ENCODE results near the gene THRB.

THRB gene

DNA sequence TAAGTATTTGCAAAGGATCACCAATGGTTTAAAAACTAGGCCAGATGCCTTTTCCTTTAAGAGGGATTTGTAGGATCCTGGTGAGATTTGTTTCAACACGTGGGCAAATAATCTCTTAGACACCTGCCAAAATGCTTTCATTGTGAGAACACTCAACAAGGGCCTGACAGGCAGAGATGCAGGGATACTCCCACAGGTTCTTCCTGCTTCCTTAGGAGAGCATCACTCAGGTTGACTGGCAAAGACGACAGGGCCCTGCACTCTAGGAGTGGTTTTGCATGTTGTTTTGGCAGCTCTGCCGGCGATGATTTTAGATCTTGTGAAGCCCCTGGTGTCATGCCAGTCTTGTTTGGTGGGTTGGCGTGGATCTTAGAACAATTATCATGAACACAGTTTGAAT is 365.1 kb downstream of the THRB start:
- no peak for TF ChIP-seq EZH2phosphoT487 (IDR thresholded peaks at IDR 0.05; ENCODE audit: borderline replicate concordance)
- TF ChIP-seq CTCF (conservative IDR thresholded peaks at IDR 0.05; ENCODE audit: low read length) = no peak
- no peaks in the 10 kb centered on the region for H3F3A ChIP-seq (ENCODE audit: low read depth)
- H3K9ac ChIP-seq (ENCODE audit: low read depth, low read length, poor library complexity, severe bottlenecking) = no peak overlapping the region
- H3K36me3 ChIP-seq (ENCODE audit: insufficient read depth, low read length) = no peaks in the 10 kb centered on the region
- no peaks in the 10 kb centered on the region for H3K9me3 ChIP-seq (ENCODE audit: insufficient read depth, low read depth, low read length)
- H3K4me3 ChIP-seq (ENCODE audit: low read length, poor library complexity, severe bottlenecking) = no peak overlapping the region
- H3K4me1 ChIP-seq (ENCODE audit: insufficient read depth, low read length, poor library complexity, severe bottlenecking) = no peaks in the 10 kb centered on the region
- H3K4me2 ChIP-seq (ENCODE audit: low read depth, low read length, poor library complexity, severe bottlenecking) = no peak overlapping the region
- no peaks in the 10 kb centered on the region for H3K27me3 ChIP-seq (ENCODE audit: insufficient read depth, low read length, poor library complexity, severe bottlenecking)
- no peaks in the 10 kb centered on the region for H4K20me1 ChIP-seq (ENCODE audit: insufficient read depth, low read length, poor library complexity, severe bottlenecking)
- H2AFZ ChIP-seq (ENCODE audit: low read length) = no peak overlapping the region
- no peaks in the 10 kb centered on the region for H3K9me2 ChIP-seq (replicated peaks; ENCODE audit: low read depth, low read length)
- no peaks in the 10 kb centered on the region for H3K79me2 ChIP-seq (ENCODE audit: insufficient read depth, low read length)

DNA sequence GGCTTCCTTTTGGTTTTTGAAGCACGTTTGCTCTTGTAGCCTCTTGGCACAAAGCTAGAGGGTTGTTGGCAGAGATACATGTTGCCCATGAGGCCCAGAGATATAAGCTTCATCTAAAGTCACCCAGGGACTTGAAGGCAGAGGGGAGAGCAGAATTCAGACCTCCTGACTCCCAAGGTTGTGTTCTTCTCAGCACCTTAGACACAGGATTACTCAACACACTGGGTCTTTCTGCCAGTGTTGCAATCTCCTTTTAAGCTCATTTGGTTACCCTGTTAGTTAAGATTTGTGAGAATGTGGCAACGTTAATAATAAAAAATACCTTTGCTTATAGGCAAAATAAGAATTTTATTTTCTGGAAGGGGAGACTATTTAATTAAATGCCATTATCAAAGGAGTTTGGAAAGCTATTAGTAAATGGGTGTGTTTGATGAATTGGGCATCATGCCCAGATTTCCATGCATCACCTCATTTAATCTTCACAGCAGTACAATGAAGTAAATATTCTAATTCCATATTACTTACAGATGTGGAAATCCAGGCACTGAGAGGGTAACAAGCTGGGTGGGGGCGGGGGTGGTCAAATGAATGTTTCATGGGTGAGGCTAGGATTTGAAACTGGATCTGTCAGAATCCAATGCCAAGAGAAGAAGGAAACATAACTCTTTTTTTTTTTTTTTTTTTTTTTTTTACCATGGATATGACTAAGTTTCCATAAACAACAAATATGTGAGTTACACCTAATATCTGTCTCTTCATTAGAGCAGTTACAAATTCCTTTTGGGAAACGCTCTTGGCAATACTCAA is 366.2 kb downstream of the THRB start:
- no peaks in the 10 kb centered on the region for H3K9me3 ChIP-seq (ENCODE audit: insufficient read depth, low read depth, low read length)
- H3K9me2 ChIP-seq (replicated peaks; ENCODE audit: low read depth, low read length) = no peaks in the 10 kb centered on the region
- H3K4me3 ChIP-seq (ENCODE audit: low read length, poor library complexity, severe bottlenecking) = no peak overlapping the region
- H3K79me2 ChIP-seq (ENCODE audit: insufficient read depth, low read length) = no peaks in the 10 kb centered on the region
- TF ChIP-seq CTCF (conservative IDR thresholded peaks at IDR 0.05; ENCODE audit: low read length) (no peak), EZH2phosphoT487 (IDR thresholded peaks at IDR 0.05; ENCODE audit: borderline replicate concordance) (no peak)
- no peaks in the 10 kb centered on the region for H3K27me3 ChIP-seq (ENCODE audit: insufficient read depth, low read length, poor library complexity, severe bottlenecking)
- H3K9ac ChIP-seq (ENCODE audit: low read depth, low read length, poor library complexity, severe bottlenecking) = no peak overlapping the region
- H3K36me3 ChIP-seq (ENCODE audit: insufficient read depth, low read length) = no peaks in the 10 kb centered on the region
- H3K4me2 ChIP-seq (ENCODE audit: low read depth, low read length, poor library complexity, severe bottlenecking) = no peak overlapping the region
- no peak overlapping the region for H2AFZ ChIP-seq (ENCODE audit: low read length)
- H3F3A ChIP-seq (ENCODE audit: low read depth) = no peaks in the 10 kb centered on the region
- no peaks in the 10 kb centered on the region for H3K4me1 ChIP-seq (ENCODE audit: insufficient read depth, low read length, poor library complexity, severe bottlenecking)
- H4K20me1 ChIP-seq (ENCODE audit: insufficient read depth, low read length, poor library complexity, severe bottlenecking) = no peaks in the 10 kb centered on the region

DNA sequence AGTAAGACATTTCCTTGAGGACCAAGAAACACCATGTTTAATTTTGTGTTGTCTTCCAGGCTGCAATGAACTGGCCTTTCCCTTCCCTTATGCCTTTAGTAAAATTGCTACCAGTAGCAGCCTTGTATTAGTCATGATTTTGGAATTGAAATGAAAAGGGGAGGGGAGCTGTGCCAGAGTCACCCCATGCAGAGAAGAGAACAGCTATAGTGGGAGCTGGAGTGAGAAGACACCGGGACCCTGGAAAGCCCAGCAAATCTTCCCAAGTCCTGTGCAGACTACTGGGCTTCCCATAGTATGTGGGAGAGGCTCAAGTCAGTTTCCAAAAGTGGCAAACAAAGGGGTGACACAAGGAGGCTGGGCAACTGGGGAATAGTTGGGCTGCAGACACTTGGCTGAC is 371.1 kb downstream of the THRB start:
- TF ChIP-seq EZH2phosphoT487 (IDR thresholded peaks at IDR 0.05; ENCODE audit: borderline replicate concordance) = no peak
- no peak for TF ChIP-seq CTCF (conservative IDR thresholded peaks at IDR 0.05; ENCODE audit: low read length)
- H3F3A ChIP-seq (ENCODE audit: low read depth) = no peaks in the 10 kb centered on the region
- no peaks in the 10 kb centered on the region for H3K9me2 ChIP-seq (replicated peaks; ENCODE audit: low read depth, low read length)
- no peaks in the 10 kb centered on the region for H3K9me3 ChIP-seq (ENCODE audit: insufficient read depth, low read depth, low read length)
- no peaks in the 10 kb centered on the region for H3K27me3 ChIP-seq (ENCODE audit: insufficient read depth, low read length, poor library complexity, severe bottlenecking)
- H3K79me2 ChIP-seq (ENCODE audit: insufficient read depth, low read length) = no peaks in the 10 kb centered on the region
- no peak overlapping the region for H3K4me2 ChIP-seq (ENCODE audit: low read depth, low read length, poor library complexity, severe bottlenecking)
- H3K9ac ChIP-seq (ENCODE audit: low read depth, low read length, poor library complexity, severe bottlenecking) = no peak overlapping the region
- no peak overlapping the region for H3K4me3 ChIP-seq (ENCODE audit: low read length, poor library complexity, severe bottlenecking)
- no peaks in the 10 kb centered on the region for H3K36me3 ChIP-seq (ENCODE audit: insufficient read depth, low read length)
- H4K20me1 ChIP-seq (ENCODE audit: insufficient read depth, low read length, poor library complexity, severe bottlenecking) = no peaks in the 10 kb centered on the region
- no peaks in the 10 kb centered on the region for H3K4me1 ChIP-seq (ENCODE audit: insufficient read depth, low read length, poor library complexity, severe bottlenecking)
- no peak overlapping the region for H2AFZ ChIP-seq (ENCODE audit: low read length)

Measured in Loucy (cell line).